Suprapubic skin (tissue), 3 donors: ENCODE results near the gene TBC1D2B.

Source experiments
- CTCF ChIP-seq, 2 donors: fragments of 200-600 bp in 1 of 2; fragments of 450-650 bp in 1 of 2; sonication (generic) in 1 of 2; IDR thresholded peaks; one replicate each; pipeline ENCODE4 v1.5.1; 2016 to 2019; ENCODE audit warnings: antibody characterized with exemption in 2 of 2, mild to moderate bottlenecking in 1 of 2, moderate library complexity in 1 of 2
- POLR2A ChIP-seq, 2 donors: fragments of 450-650 bp; IDR thresholded peaks; one replicate each; pipeline ENCODE4 v1.6.1; 2017; ENCODE audit warnings: antibody characterized with exemption in 2 of 2, mild to moderate bottlenecking in 2 of 2, moderate library complexity in 2 of 2

GRCh38 chr15:78064544-78064943, 13.0 kb downstream of the TBC1D2B start:
- TF ChIP-seq CTCF (IDR thresholded peaks at IDR 0.05) (no peak), POLR2A (IDR thresholded peaks at IDR 0.05) (no peak)
